22Rv1 (cell line): ENCODE data around the gene MKNK2.

Experiments
- CTCF ChIP-seq: fragments of 450-650 bp; IDR thresholded peaks from 2 replicates; pipeline ENCODE4 v1.5.1; 2017; ENCODE audit warnings: mild to moderate bottlenecking
- ZFX ChIP-seq: fragments of 450-650 bp; IDR thresholded peaks from 2 replicates; pipeline ENCODE4 v1.6.1; 2017; ENCODE audit warnings: antibody characterized with exemption, borderline replicate concordance

- TF ChIP-seq CTCF = no peak
- TF ChIP-seq ZFX = no peak
Measured at GRCh38 chr19:1990230-1991017, 60.6 kb downstream of the MKNK2 start.
